ENCODE measurements around the gene CCL8. TPM values are rescaled to one million over a fixed set of nuclear protein-coding genes. Genes with fewer than 3 reads are reported as not detected.

CCL8 gene
- total RNA-seq = not detected
- polyA plus RNA-seq (2013, experiment 1 of 2) = not detected
- not detected for polyA plus RNA-seq (2013, experiment 2 of 2)
- long read RNA-seq, experiment 1 = 0 reads
- long read RNA-seq, experiment 2 = 0 reads
- long read RNA-seq, experiment 3 = 0 reads
- long read RNA-seq, experiment 4 = 0 reads

GRCh38 chr17:34319039-34319483 lies at the start of gene CCL8:
TSS of gene CCL8 (plus strand) at chr17:34319435. CDS start at chr17:34319502, 67 bp downstream.
- 96 to 100% methylated on average over 1 to 2 of the region's 2 CpGs for WGBS, 2 experiments (ENCODE audit: insufficient coverage in 1 of 2, insufficient read length in 1 of 2)
- Mint-ChIP-seq H3K4me1 (no peaks in the 10 kb centered on the region), H3K4me3 (no peak within 1 kb of the TSS)

GRCh38 chr17:34269969-34270368 lies 49.3 kb upstream of the CCL8 start, which contains the start of gene CCL7:
TSS of gene CCL7 (plus strand) at chr17:34270221. CDS start at chr17:34270291, 70 bp downstream.
- WGBS, 2 experiments (ENCODE audit: insufficient coverage in 1 of 2, insufficient read length in 1 of 2) = 86 to 88% methylated on average over 1 of the region's 1 CpG
- no peak within 1 kb of the TSS for H3K4me3 Mint-ChIP-seq

More at GRCh38 chr17:34319039-34319483, at the start of gene CCL8:
- Mint-ChIP-seq H3K27me3 (ENCODE audit: insufficient read depth) (peaks cover 13% of the 10 kb centered on the region), H3K27ac (no peak within 1 kb of the TSS), H3K9me3 (no peaks in the 10 kb centered on the region), H3K36me3 (ENCODE audit: low read depth) (no peaks in the 10 kb centered on the region)
- no peak for DNase-seq
- H3K4me1 ChIP-seq (ENCODE audit: control insufficient read depth, insufficient read depth, low read length) = no peaks in the 10 kb centered on the region
- H3K9me3 ChIP-seq (ENCODE audit: control insufficient read depth, low read length) = no peaks in the 10 kb centered on the region
- no peaks in the 10 kb centered on the region for H3K36me3 ChIP-seq (ENCODE audit: control insufficient read depth, insufficient read depth, low read length)
- no peaks in the 10 kb centered on the region for H3K27me3 ChIP-seq (ENCODE audit: control insufficient read depth, insufficient read depth, low read length, poor library complexity, severe bottlenecking)
- no peak within 1 kb of the TSS for H3K27ac ChIP-seq (ENCODE audit: low read depth, low read length)
- TF ChIP-seq, protein P1, sequence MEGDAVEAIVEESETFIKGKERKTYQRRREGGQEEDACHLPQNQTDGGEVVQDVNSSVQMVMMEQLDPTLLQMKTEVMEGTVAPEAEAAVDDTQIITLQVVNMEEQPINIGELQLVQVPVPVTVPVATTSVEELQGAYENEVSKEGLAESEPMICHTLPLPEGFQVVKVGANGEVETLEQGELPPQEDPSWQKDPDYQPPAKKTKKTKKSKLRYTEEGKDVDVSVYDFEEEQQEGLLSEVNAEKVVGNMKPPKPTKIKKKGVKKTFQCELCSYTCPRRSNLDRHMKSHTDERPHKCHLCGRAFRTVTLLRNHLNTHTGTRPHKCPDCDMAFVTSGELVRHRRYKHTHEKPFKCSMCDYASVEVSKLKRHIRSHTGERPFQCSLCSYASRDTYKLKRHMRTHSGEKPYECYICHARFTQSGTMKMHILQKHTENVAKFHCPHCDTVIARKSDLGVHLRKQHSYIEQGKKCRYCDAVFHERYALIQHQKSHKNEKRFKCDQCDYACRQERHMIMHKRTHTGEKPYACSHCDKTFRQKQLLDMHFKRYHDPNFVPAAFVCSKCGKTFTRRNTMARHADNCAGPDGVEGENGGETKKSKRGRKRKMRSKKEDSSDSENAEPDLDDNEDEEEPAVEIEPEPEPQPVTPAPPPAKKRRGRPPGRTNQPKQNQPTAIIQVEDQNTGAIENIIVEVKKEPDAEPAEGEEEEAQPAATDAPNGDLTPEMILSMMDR (conservative IDR thresholded peaks at IDR 0.05) = no peak
- no peak within 1 kb of the TSS for H3K4me3 ChIP-seq (ENCODE audit: low read length)
- no peak within 1 kb of the TSS for H3K9ac ChIP-seq (ENCODE audit: extremely low read depth, low read length, poor library complexity, severe bottlenecking)

GRCh38 chr17:34275881-34276280 lies 43.4 kb upstream of the CCL8 start:
- no peaks in the 10 kb centered on the region for H3K36me3 ChIP-seq (ENCODE audit: control insufficient read depth, insufficient read depth, low read length)
- peaks cover 8% of the 10 kb centered on the region for H3K4me1 ChIP-seq (ENCODE audit: control insufficient read depth, insufficient read depth, low read length)
- H3K9me3 ChIP-seq (ENCODE audit: control insufficient read depth, low read length) = no peaks in the 10 kb centered on the region
- Mint-ChIP-seq H3K36me3 (ENCODE audit: low read depth) (no peaks in the 10 kb centered on the region), H3K4me1 (peaks cover 33% of the 10 kb centered on the region), H3K27ac (no peak overlapping the region), H3K27me3 (ENCODE audit: insufficient read depth) (peaks cover 7% of the 10 kb centered on the region), H3K9me3 (no peaks in the 10 kb centered on the region), H3K4me3 (no peak overlapping the region)
- DNase-seq = no peak
- WGBS, 2 experiments (ENCODE audit: insufficient coverage in 1 of 2, insufficient read length in 1 of 2) = 0% methylated on average over 1 of the region's 1 CpG; no CpG with 5 or more reads in 1 of the 2 experiments
- no peak overlapping the region for H3K9ac ChIP-seq (ENCODE audit: extremely low read depth, low read length, poor library complexity, severe bottlenecking)
- H3K4me3 ChIP-seq (ENCODE audit: low read length) = no peak overlapping the region
- no peak overlapping the region for H3K27ac ChIP-seq (ENCODE audit: low read depth, low read length)
- TF ChIP-seq, protein P1 (conservative IDR thresholded peaks at IDR 0.05) = no peak
- no peaks in the 10 kb centered on the region for H3K27me3 ChIP-seq (ENCODE audit: control insufficient read depth, insufficient read depth, low read length, poor library complexity, severe bottlenecking)

More at GRCh38 chr17:34269969-34270368, 49.3 kb upstream of the CCL8 start, which contains the start of gene CCL7:
- TF ChIP-seq, protein P1 (conservative IDR thresholded peaks at IDR 0.05) = no peak
- H3K9ac ChIP-seq (ENCODE audit: extremely low read depth, low read length, poor library complexity, severe bottlenecking) = no peak within 1 kb of the TSS
- Mint-ChIP-seq H3K27ac (no peak within 1 kb of the TSS), H3K4me1 (peaks cover 3% of the 10 kb centered on the region), H3K27me3 (ENCODE audit: insufficient read depth) (peaks cover 18% of the 10 kb centered on the region), H3K9me3 (no peaks in the 10 kb centered on the region), H3K36me3 (ENCODE audit: low read depth) (no peaks in the 10 kb centered on the region)
- no peak within 1 kb of the TSS for H3K4me3 ChIP-seq (ENCODE audit: low read length)
- no peaks in the 10 kb centered on the region for H3K36me3 ChIP-seq (ENCODE audit: control insufficient read depth, insufficient read depth, low read length)
- no peak for DNase-seq
- H3K4me1 ChIP-seq (ENCODE audit: control insufficient read depth, insufficient read depth, low read length) = peaks cover 3% of the 10 kb centered on the region
- H3K9me3 ChIP-seq (ENCODE audit: control insufficient read depth, low read length) = no peaks in the 10 kb centered on the region
- no peaks in the 10 kb centered on the region for H3K27me3 ChIP-seq (ENCODE audit: control insufficient read depth, insufficient read depth, low read length, poor library complexity, severe bottlenecking)
- no peak within 1 kb of the TSS for H3K27ac ChIP-seq (ENCODE audit: low read depth, low read length)
